AG08396 (cell line): ENCODE measurements around the gene DPY19L3.
"Not testable (repeated sequence)": the region's sequence is repeated elsewhere in the genome, so short reads cannot be mapped to it uniquely, and the experiment has no call there.

Experiments used
- DNase-seq: peaks from one replicate; pipeline ENCODE4 v3.0.0; 2012; ENCODE audit warnings: low spot score, mixed read lengths

DPY19L3 gene

GRCh38 chr19:32442650-32443049, 37.1 kb downstream of the DPY19L3 start:
- DNase-seq, result no peak

GRCh38 chr19:32447534-32447933, 42.0 kb downstream of the DPY19L3 start:
- not testable (repeated sequence) for DNase-seq

DNA sequence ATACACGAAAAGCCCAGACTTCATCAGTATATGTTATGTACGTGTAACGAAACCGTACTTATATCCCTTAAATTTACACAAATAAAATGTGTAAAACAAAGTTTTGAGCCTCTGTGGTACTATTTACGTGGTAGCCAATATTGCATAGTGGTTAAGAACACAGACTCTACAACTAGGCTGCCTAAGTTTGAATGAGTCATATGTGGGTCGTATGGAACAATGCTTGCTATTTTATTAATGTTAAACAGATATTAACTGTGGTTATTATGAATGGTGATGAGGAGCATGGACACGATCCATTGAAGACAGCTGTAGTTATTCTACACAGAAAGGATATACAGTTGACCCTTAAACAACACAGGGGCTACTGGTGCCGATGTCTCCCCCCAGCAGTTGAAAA, 42.5 kb downstream of the DPY19L3 start:
- no peak for DNase-seq

DNA sequence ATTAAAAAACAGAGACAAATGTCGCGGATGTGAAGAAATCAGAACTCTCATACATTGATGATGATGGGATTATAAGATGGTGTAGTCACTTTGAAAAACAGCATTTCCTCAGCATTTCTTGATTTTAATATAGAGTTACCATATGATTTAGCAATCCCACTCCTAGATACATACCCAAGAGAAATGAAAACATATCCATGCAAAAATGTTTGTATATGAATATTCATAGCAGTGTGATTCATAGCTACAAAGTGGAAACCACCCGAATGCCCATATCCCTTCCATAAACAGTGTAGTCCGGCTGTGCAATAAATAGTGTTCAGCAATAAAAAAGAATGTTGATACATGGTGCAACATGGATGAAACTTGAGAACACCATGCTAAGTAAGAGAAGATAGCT, 44.6 kb downstream of the DPY19L3 start:
- no peak for DNase-seq

- no peak for DNase-seq
These were observed 48.2 kb downstream of the DPY19L3 start for GRCh38 chr19:32453736-32454135.

- no peak for DNase-seq
These were observed 50.8 kb downstream of the DPY19L3 start for GRCh38 chr19:32456406-32456805.

- no peak for DNase-seq
These were observed 52.1 kb downstream of the DPY19L3 start for GRCh38 chr19:32457571-32458158.

- DNase-seq, result no peak
These were observed 53.0 kb downstream of the DPY19L3 start for GRCh38 chr19:32458500-32459123.

DNA sequence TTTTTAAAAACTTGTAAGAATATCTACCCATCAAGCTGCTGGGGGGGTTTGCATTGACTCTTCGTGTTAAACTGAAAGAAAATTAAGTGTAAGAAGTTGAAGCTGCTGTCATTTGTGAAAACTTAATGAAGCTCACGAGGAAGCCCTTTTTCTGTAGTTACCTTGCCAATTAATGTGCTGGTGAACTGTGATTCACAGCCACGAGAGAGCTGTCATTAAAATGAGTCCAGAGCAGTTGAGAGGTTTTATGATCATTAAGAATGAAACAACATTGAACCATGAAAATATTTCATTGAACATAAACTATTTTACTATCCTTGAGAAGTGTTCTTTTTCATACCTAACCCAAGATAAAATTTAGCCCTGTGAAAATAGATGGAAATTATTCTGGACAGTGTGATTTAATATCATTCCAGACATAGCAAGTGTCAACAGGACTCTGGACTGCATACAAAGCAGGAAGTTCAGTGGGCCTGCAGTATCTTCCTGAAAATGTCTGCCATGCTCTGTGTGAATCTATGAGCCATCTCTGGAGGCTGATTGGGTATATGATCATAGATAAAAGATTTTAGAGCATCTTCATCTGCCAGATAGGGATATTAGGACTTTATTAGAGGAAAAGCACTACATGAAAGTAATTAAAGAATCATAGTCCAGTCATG, 53.8 kb downstream of the DPY19L3 start:
- no peak for DNase-seq

DNA sequence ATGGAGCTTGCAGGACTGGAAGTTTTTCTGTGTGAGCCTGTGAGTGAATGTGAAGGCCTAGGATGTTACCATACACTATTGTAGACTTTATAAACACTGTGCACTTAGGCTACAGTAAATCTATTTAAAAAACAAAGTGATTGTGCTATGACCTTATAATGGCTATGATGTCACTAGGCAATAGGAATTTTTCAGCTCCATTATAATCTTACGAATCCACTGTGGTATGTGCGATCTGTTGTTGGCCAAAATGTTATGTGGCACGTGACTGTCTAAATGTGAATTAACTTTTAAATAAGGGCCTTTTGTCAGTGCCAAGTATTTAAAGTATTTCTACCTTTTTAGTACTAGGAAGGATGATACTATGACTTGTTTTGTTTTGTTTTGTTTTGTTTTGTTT, 54.9 kb downstream of the DPY19L3 start:
- DNase-seq, result no peak

- DNase-seq, result no peak
These were observed 58.7 kb downstream of the DPY19L3 start for GRCh38 chr19:32464279-32464678.

DNA sequence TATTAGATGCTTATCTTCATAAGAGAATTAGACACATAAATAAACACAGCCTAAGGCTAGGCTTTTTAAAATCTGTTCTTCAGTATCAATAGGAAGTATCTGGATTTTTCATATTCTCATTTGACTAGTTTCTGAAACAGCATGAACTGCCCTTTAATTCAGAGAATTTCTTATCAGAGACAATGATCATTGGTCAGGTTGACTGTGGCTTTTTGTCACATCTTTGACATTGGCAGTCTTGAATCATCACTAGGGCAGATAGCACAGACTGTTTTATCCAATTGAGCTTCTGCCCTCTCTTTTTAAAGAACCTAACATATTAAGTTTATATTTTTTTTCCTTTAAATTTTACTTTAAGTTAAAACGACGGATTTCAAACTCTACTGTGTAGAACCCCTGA, 59.6 kb downstream of the DPY19L3 start:
- no peak for DNase-seq

- DNase-seq, result no peak
These were observed 64.2 kb downstream of the DPY19L3 start for GRCh38 chr19:32469795-32470194.

DNA sequence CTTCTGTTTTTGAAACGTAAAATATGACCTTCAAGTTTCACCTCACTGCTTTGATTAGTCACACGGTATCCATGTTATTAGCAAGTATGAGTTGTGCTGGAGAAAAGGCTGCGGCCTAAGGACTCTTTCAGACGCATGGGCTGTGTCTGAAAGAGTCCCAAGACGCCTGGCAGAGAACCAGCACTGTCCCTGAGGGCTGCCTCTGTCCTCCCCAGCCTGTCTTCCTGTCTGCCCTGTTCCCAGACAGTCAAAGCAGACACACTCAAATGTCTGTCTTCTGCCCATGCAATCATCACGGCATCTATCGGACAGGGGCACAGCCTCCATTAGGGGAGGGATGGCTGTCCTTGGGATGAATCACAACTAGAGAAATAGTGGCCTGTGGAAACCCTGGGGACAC, 65.5 kb downstream of the DPY19L3 start:
- DNase-seq, result no peak

DNA sequence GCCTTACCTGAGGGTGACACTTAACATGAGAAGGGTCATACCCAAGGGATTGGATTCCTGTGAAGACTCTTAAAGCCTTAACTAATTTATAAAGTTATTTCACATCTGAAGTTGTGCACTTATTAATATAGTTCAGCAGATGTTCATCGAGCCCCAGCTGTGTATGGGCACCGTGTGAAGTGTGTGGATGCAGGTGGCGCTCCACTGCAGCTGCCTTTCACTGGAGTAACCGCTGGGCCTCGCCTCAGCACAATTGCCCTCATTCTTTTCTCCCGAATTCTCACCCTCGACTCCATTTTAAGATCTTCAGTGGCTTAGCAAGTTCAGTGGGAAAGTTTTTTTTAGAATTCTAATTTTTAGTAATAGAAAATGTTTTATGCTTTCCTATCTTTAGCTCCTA, 66.2 kb downstream of the DPY19L3 start:
- DNase-seq, result no peak

DNA sequence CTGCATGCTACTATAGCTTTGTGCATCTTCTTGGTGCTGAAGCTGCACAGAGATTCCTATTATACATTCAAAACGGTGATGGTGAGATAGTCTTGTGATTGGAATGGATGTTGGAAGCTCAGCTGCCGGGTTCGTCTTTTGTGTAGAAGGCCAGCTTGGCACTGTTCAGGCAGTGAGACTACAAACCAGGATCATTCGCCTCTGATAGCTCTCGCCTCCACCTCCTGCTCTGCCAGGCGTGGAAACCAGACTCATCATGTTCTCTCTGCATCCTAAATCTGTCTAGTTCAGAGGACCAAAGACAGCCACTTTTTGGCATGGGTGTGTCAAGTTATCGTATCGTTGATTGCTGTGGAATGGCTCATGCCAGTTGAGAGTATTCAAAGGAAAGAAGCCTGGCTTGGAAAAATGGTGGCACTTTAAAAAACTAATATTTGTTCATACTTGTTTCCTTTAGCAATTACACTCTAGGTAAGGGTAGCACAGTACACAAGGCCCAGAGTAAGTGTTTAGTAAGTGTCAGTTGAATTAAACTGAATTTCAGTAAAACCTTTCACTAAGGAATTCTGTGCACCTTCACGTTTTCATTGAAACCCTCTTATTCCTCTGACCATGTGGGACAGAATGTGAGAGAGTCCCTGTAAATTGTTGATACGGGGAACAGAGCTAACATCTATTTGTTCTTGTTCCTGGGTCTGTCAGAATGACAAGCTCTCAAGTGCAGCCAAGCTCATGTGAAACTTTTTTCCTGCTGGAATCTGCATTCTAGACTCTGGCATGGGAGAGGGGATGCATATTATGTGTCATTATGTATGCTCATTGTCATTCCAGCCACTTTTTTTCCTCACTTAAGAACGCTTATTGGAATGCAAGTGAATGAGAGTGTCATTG, 69.8 kb downstream of the DPY19L3 start:
- DNase-seq, result no peak

DNA sequence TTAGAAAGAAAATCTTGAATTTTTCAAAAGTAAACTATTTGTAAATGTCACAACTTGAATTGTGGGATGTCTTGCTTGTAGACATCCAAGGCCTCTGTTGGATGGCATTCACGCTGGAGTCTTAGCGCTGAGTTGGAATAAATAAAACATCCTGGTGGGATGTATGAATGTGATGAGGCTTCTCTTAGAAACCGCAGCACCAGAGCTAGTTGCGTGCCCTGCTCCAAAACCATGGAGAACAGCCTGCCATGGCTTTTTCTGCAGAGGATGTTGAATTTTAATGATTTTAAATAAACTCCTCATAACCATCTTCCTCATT, 70.4 kb downstream of the DPY19L3 start:
- DNase-seq, result no peak

GRCh38 chr19:32480321-32480720, 74.8 kb downstream of the DPY19L3 start:
- no peak for DNase-seq

GRCh38 chr19:32483574-32483973, 78.0 kb downstream of the DPY19L3 start:
- DNase-seq, result no peak

DNA sequence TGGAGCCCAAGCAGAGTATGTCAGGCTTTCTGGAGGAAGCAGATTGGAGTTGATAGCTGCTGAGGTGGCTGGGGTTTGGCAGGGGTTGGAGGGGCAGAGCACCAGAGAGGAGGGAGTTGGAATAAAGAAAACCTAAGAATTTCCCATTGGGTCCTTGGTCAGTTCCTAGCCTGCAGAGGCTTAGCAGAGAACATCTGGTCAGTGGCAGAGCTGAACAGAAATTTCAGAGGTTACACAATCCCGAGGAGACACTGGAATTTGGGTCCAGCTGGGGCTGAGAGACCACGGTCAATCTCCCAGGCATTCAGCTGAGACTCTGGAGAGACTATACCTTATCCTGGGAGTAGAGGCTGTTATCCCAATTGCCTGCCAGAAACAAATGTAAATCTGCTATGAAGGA, 84.4 kb downstream of the DPY19L3 start:
- DNase-seq, result no peak

DNA sequence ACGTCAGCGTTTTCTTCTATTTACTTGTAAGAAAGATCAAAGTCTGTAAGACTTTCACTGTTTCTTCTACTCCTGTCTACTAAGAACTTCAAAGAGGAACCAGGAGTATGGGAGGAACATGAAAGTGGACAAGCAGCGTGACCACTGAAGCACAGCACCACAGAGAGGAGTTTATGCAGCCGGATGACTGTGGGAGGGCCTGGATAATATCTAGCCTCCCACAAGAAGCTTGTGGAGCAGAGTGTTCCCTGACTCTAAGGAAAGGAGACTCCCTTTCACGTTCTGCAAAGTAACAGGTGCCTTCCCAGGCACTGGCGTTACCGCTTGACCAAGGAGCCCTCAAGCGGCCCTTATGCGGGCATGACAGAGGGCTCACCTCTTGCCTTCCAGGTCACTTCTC, 91.8 kb downstream of the DPY19L3 start:
- DNase-seq, result no peak

- no peak for DNase-seq
These were observed 93.2 kb downstream of the DPY19L3 start for GRCh38 chr19:32498648-32499200.

- DNase-seq, result not testable (repeated sequence)
These were observed 106.9 kb downstream of the DPY19L3 start for GRCh38 chr19:32512498-32512897.
